ENCODE data around the gene EVI2B.

- TF ChIP-seq EZH2 (IDR thresholded peaks at IDR 0.05) (no peak), CTCF (IDR thresholded peaks at IDR 0.05 in 2 of 3, conservative IDR thresholded peaks at IDR 0.05 in 1 of 3; ENCODE audit: borderline replicate concordance in 1 of 3, insufficient read depth in 1 of 3, low read depth in 2 of 3, low read length in 2 of 3) (no peak), TCF7L2 (IDR thresholded peaks at IDR 0.05; ENCODE audit: borderline replicate concordance, extremely low read depth, insufficient read depth, insufficient read length) (no peak), JUND (IDR thresholded peaks at IDR 0.05) (no peak), POLR2AphosphoS5 (IDR thresholded peaks at IDR 0.05; ENCODE audit: low read depth, low read length) (no peak), SP1 (IDR thresholded peaks at IDR 0.05; ENCODE audit: low read depth) (no peak), SRF (IDR thresholded peaks at IDR 0.05; ENCODE audit: low read depth) (no peak), REST (IDR thresholded peaks at IDR 0.05; ENCODE audit: low read depth) (no peak), RAD21 (IDR thresholded peaks at IDR 0.05; ENCODE audit: low read depth) (no peak), SIN3A (IDR thresholded peaks at IDR 0.05; ENCODE audit: low read depth) (no peak), POLR2A (IDR thresholded peaks at IDR 0.05; ENCODE audit: borderline replicate concordance, extremely low read depth, insufficient read depth, insufficient read length) (no peak), ZFX (IDR thresholded peaks at IDR 0.05) (no peak), YY1 (IDR thresholded peaks at IDR 0.05; ENCODE audit: extremely low read depth, insufficient replicate concordance, low read depth, low read length) (no peak)
Observed at GRCh38 chr17:31272236-31272635, 41.6 kb downstream of the EVI2B start.
